ENCODE data around the gene DGKD.

Gene DGKD

GRCh38 chr2:233449921-233450863 is 95.9 kb downstream of the DGKD start:
- DNase-seq = peak in 4 of 10 donors; percentile 3 to 64 (median 32)
- intact Hi-C loops (cut with DNase I) = loop anchor here (5.0 to 10.0 kb wide), 4 partner anchors 65 to 262 kb away; partner anchors contain the start of genes ATG16L1 and UGT1A5

GRCh38 chr2:233450864-233451575 is 96.7 kb downstream of the DGKD start:
- DNase-seq = peak in 3 of 10 donors; percentile 1 to 40 (median 38)
- intact Hi-C loops (cut with DNase I) = no loop called here

- DNase-seq = peak in 2 of 10 donors; percentile 15 to 44
Measured at GRCh38 chr2:233451950-233452349, 97.7 kb downstream of the DGKD start.

GRCh38 chr2:233453111-233453915 is 99.0 kb downstream of the DGKD start:
- DNase-seq = peak in 2 of 10 donors; percentile 61 to 63
- intact Hi-C loops (cut with DNase I) = no loop called here

More at GRCh38 chr2:233451950-233452349, 97.7 kb downstream of the DGKD start:
- intact Hi-C loops (cut with DNase I) = no loop called here

GRCh38 chr2:233453916-233454315 is 99.6 kb downstream of the DGKD start:
- intact Hi-C loops (cut with DNase I) = no loop called here
- peak in 2 of 10 donors; percentile 72 to 78 for DNase-seq

- intact Hi-C loops (cut with DNase I) = no loop called here
- DNase-seq = peak in 2 of 10 donors; percentile 46 to 57
Measured at GRCh38 chr2:233455006-233455405, 100.7 kb downstream of the DGKD start.

- peak in 3 of 10 donors; percentile 30 to 48 (median 41) for DNase-seq
- intact Hi-C loops (cut with DNase I) = no loop called here
Measured at GRCh38 chr2:233455491-233455890, 101.2 kb downstream of the DGKD start.

GRCh38 chr2:233456111-233456510 is 101.8 kb downstream of the DGKD start:
- intact Hi-C loops (cut with DNase I) = no loop called here
- peak in 4 of 10 donors; percentile 3 to 61 (median 30) for DNase-seq

- intact Hi-C loops (cut with DNase I) = no loop called here
- DNase-seq = peak in 3 of 10 donors; percentile 32 to 47 (median 39)
Measured at GRCh38 chr2:233456934-233457333, 102.6 kb downstream of the DGKD start.

- intact Hi-C loops (cut with DNase I) = no loop called here
- DNase-seq = peak in 4 of 10 donors; percentile 2 to 19 (median 8)
Measured at GRCh38 chr2:233457356-233457755, 103.1 kb downstream of the DGKD start.

GRCh38 chr2:233458031-233458610 is 103.8 kb downstream of the DGKD start:
- peak in 4 of 10 donors; percentile 0 to 71 (median 40) for DNase-seq
- intact Hi-C loops (cut with DNase I) = no loop called here

- peak in 4 of 10 donors; percentile 0 to 76 (median 21) for DNase-seq
Measured at GRCh38 chr2:233458826-233459225, 104.5 kb downstream of the DGKD start.

GRCh38 chr2:233459426-233459825 is 105.1 kb downstream of the DGKD start:
- intact Hi-C loops (cut with DNase I) = no loop called here
- peak in 2 of 10 donors; percentile 16 to 32 for DNase-seq

More at GRCh38 chr2:233458826-233459225, 104.5 kb downstream of the DGKD start:
- intact Hi-C loops (cut with DNase I) = no loop called here

GRCh38 chr2:233460726-233461441 is 106.6 kb downstream of the DGKD start:
- intact Hi-C loops (cut with DNase I) = no loop called here
- DNase-seq = peak in 6 of 10 donors; percentile 24 to 85 (median 40)

GRCh38 chr2:233461481-233461891 is 107.2 kb downstream of the DGKD start:
- DNase-seq = peak in 2 of 10 donors; percentile 4 to 63
- intact Hi-C loops (cut with DNase I) = no loop called here

- DNase-seq = peak in 3 of 10 donors; percentile 38 to 64 (median 56)
- intact Hi-C loops (cut with DNase I) = no loop called here
Measured at GRCh38 chr2:233462202-233462785, 108.0 kb downstream of the DGKD start.

- intact Hi-C loops (cut with DNase I) = no loop called here
Measured at GRCh38 chr2:233462826-233463470, 108.7 kb downstream of the DGKD start.

GRCh38 chr2:233463586-233463985 is 109.3 kb downstream of the DGKD start:
- intact Hi-C loops (cut with DNase I) = no loop called here
- peak in 3 of 10 donors; percentile 8 to 51 (median 39) for DNase-seq

More at GRCh38 chr2:233462826-233463470, 108.7 kb downstream of the DGKD start:
- DNase-seq = peak in 2 of 10 donors; percentile 57 to 69
